NCI-H510A (cell line): ENCODE data around the gene SRR.

ENCODE experiments used
- DNase-seq: peaks from one replicate; lab custom pipeline; 2025; lab: John Stamatoyannopoulos, UW

SRR gene

DNA sequence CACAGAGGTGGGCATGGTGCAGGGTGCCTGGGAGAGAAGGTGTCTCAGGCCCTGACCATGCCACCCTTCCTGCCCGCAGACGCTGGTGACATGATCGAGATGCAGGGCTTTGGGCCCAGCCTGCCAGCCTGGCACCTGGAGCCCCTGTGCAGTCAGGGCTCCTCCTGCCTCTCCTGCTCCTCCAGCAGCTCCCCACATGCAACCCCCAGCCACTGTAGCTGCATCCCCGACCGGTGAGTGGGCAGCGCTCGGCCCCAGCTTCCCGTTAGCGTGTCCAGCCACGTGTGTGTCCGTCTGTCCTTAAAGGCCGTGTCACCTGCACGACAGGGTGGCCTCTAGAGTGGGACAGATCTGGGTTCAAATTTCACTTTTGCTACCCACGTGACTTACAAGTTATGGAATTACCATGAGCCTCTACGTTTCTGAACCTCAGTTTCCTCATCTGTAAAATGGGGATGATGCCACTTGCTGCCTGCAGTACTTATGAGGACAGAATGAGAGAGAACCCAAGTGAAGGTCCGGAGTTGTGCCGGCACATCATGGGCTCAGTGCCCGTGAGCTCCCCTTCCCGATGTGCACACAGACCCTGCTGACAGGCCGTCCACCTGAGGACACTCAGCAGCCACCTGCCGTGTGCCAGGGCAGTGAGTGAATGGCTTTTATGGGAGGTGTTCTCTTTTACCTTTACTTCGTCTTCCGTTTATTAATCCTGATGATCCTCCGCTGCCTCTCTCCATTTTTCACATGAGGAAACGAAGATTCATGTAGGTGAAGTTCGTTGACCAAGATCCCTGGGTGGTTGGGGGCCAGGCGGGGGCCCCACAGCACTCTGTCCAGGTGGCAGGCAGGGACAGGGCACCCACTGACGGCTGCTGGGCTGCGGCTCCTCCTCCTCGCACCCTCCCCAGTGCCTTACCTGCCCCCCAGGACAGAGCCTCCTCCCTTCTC lies 67.7 kb downstream of the SRR start:
- DNase-seq, result no peak

DNA sequence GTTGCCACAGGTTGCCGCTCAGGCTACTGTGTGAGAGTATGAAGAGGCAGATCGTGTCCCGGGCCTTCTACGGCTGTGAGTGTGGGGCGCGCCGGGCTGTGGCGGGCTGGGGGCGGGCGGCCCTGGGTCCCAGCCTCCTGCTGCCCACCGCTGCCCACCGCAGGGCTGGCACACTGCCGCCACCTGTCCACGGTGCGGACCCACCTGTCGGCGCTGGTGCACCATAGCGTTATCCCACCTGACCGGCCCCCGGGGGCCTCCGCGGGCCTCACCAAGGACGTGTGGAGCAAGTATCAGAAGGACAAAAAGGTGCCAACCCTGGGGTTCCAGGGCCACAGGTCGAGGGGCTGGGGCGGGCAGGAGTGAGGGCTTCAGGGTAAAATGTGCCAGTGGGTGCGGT lies 68.4 kb downstream of the SRR start:
- DNase-seq, result no peak

DNA sequence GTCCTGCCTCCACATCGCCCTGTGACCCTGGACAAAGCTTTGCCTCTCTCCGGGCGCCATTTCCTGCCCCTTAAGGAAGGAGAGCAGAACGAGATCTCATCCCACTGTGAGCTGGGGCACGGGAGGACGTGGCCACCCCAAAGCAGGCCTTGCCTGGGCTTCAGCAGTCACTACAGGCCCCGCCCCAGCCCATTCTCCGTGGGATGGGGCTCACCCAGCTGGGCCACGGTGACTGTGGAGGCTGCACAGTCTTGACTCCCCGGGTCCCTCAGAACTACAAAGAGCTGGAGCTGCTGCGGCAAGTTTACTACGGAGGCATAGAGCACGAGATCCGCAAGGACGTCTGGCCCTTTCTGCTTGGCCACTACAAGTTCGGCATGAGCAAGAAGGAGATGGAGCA lies 68.9 kb downstream of the SRR start:
- DNase-seq, result no peak

DNA sequence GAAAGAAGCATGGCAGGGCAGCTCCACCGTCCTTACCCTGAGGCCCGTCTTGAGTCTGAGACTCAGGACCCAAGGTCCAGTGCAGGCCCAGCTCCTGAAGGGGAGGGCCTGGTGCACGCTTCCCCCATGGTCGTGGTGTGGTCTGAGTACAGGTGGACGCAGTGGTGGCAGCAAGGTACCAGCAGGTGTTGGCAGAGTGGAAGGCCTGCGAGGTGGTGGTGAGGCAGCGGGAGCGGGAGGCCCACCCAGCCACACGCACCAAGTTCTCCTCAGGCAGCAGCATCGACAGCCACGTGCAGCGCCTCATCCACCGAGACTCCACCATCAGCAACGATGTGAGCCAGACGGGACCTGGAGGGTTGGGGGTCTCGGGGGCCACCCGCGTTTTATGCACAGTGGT lies 69.4 kb downstream of the SRR start:
- no peak for DNase-seq
